Renal cortical epithelial cell (primary cell): ENCODE measurements around the gene PRR13. TPM values are rescaled to one million over a fixed set of nuclear protein-coding genes. Genes with fewer than 3 reads are reported as not detected.

Experiments
- DNase-seq: peaks from one replicate; pipeline ENCODE4 v3.0.0-alpha.2; 2011; ENCODE audit warnings: low read depth
- total RNA-seq: library from RNA; depleted of rRNA; stranded (reverse); fragments of >200 nt; gene quantifications from 2 replicates; pipeline ENCODE4 v1.2.3, GENCODE V29; 2014

The PRR13 gene
- total RNA-seq, 1 donor from 2014 or later, result 45.1 TPM

DNA sequence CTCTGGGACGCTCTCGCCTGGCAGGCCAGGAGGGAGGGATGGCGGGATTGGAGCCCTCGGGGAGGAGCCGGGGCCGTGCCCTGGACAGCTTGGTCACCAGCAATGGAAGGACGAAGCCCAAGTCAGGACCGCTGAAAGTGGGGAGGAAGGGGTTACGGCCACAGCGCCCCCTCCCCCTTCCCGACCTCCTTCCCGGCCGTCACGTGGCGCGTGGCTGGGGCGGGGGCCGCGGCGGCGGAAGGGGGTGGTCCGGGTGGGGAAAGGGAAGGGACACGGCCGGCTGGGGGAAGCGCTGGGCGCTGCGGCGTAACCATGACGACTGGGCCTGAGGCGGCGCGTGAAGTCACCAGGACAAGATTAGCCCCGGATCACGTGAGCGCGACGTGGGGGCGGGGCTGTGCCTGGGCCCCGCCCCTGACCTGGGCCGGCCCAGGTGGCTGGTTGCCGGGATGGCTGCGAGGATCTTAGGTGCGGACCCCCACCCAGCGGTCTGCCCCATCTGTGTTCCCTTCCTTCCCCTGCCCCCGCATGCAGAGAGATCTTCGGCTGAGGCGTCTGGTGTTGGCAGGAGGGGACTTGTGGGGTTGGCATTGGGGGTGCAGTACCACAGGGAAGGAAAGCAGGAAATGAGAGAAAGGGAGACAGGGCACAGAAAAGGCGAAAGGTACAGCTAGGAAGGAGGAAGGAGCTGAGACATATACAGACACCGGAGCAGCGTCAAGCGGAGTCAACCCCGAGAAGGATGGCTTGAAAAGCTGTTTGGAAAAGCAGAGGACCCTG, 51.5 kb downstream of the PRR13 start:
- peak; percentile 78 for DNase-seq

DNA sequence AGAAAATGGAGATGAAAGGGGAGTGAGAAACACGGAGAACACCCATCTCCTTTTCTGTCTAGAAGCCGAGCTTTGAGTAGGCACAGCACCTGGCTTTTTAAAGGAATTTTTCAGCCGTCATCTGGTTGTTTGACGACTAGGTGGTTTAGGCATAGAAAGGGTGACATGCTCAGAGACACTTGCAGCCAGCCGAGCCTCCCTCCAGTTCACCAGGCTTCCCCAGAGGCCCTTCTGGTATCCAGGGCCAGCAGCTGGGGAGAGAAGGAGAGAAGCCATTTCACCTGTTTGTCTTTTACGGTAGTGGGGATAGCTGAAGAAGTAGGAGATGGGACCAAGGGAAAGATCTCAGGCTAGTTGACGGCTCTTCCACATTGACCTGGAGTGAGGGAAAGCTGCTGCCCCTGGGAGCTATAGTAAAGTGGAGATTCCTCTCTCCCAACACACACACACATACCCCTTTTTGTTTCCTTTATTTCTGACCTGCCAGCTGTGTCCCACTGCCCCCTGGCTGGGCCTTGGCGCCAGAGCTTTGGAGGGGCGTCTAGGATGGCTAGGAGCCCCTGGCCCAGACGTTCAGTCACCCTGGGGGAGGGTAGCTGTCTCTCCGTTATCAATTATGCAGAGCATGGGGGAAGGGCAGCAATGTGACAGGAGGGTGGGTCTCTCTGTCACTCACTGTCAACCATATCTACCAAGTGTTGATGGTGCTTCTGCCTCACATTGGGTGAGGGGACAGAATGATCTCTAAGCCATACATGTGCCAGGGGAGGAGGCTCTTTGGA, 52.3 kb downstream of the PRR13 start:
- no peak for DNase-seq

Other genes with a start within 250 kb of the PRR13 start
- 2.8 and 3.1 TPM in 2 replicates for gene ITGB7, start 234.5 kb upstream of the PRR13 start, total RNA-seq
- gene RARG, start 209.5 kb upstream of the PRR13 start, total RNA-seq, result 5.2 and 14.6 TPM in 2 replicates
- 0.70 and 2.4 TPM in 2 replicates for gene ESPL1, start 173.4 kb upstream of the PRR13 start, total RNA-seq
- 323 and 327 TPM in 2 replicates for gene PFDN5, start 146.2 kb upstream of the PRR13 start, total RNA-seq
- 28.4 and 42.9 TPM in 2 replicates for gene MYG1, start 142.0 kb upstream of the PRR13 start, total RNA-seq
- gene AAAS, start 120.1 kb upstream of the PRR13 start, total RNA-seq, result 40.1 and 40.3 TPM in 2 replicates
- gene SP7, start 105.4 kb upstream of the PRR13 start, total RNA-seq, result not detected in 2 replicates
- 33.3 and 51.7 TPM in 2 replicates for gene SP1, start 61.6 kb upstream of the PRR13 start, total RNA-seq
- not detected in 2 replicates for gene AMHR2, start 17.9 kb upstream of the PRR13 start, total RNA-seq
- gene PCBP2, start 10.4 kb downstream of the PRR13 start, total RNA-seq, result 217 and 526 TPM in 2 replicates
- gene MAP3K12, start 57.7 kb downstream of the PRR13 start, total RNA-seq, result 2.3 and 18.7 TPM in 2 replicates
- gene TARBP2, start 59.5 kb downstream of the PRR13 start, total RNA-seq, result 28.8 and 52.3 TPM in 2 replicates
- gene NPFF, start 65.8 kb downstream of the PRR13 start, total RNA-seq, result not detected in 2 replicates
- gene ATF7, start 184.6 kb downstream of the PRR13 start, total RNA-seq, result 7.3 and 12.8 TPM in 2 replicates
- 102 and 104 TPM in 2 replicates for gene ATP5MC2, start 234.3 kb downstream of the PRR13 start, total RNA-seq